Breast epithelium (tissue), 3 donors: ENCODE results near the gene RABGAP1L.

Experiments used
- CTCF ChIP-seq, 3 donors: fragments of 450-650 bp; IDR thresholded peaks; one replicate each; pipeline ENCODE4 v1.5.1; 2016 to 2017; ENCODE audit warnings: antibody characterized with exemption in 3 of 3, mild to moderate bottlenecking in 3 of 3, moderate library complexity in 3 of 3
- POLR2AphosphoS5 ChIP-seq, 3 donors: sonication (generic); formaldehyde crosslinking; IDR thresholded peaks; one replicate each; pipeline ENCODE4 v1.6.1; 2017; ENCODE audit warnings: antibody characterized with exemption in 3 of 3

DNA sequence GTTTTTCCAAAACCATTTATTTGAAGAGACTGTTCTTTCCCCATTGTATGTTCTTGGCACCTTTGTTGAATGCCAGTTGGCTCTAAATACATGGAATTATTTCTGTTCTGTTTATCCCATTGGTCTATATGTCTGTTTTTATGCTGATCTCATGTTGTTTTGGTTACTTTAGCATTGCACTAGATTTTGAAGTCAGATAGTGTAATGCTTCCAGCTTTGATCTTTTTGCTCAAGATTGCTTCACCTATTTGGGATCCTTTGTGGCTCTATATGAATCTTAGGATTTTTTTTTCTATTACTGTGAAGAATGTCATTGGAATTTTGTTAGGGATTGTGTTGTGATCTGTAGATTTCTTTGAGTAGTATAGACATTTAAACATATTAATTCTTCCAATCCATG is 149.3 kb downstream of the RABGAP1L start:
- TF ChIP-seq CTCF (IDR thresholded peaks at IDR 0.05) = no peak
- no peak for TF ChIP-seq POLR2AphosphoS5 (IDR thresholded peaks at IDR 0.05)
